Adipocyte (in vitro differentiated cells): ENCODE data around the gene ADGRG2.
"Not testable (repeated sequence)": the region's sequence is repeated elsewhere in the genome, so short reads cannot be mapped to it uniquely, and the experiment has no call there.

ENCODE experiments used
- DNase-seq: peaks from one replicate; pipeline ENCODE4 v3.0.0-alpha.2; 2015; ENCODE audit warnings: low read depth
- H3K27me3 ChIP-seq: replicated peaks from 2 replicates; pipeline ENCODE4 v1.7.0; 2013; ENCODE audit warnings: mild to moderate bottlenecking, low read length, moderate library complexity; ENCODE audit not compliant: control insufficient read depth, insufficient read depth
- H3K36me3 ChIP-seq: 2 replicates; pipeline ENCODE4 v1.7.0; 2013; ENCODE audit warnings: low read length, mild to moderate bottlenecking, moderate library complexity; ENCODE audit not compliant: control insufficient read depth, insufficient read depth, severe bottlenecking
- H3K4me1 ChIP-seq: 2 replicates; pipeline ENCODE4 v1.7.0; 2013; ENCODE audit warnings: mild to moderate bottlenecking, low read length, moderate library complexity; ENCODE audit not compliant: control insufficient read depth, insufficient read depth
- H3K4me3 ChIP-seq: 2 replicates; pipeline ENCODE4 v1.7.0; 2013; ENCODE audit warnings: mild to moderate bottlenecking, low read length, moderate library complexity
- H3K9ac ChIP-seq: 2 replicates; pipeline ENCODE4 v1.7.0; 2013; ENCODE audit warnings: mild to moderate bottlenecking, low read length, moderate library complexity
- H3K9me3 ChIP-seq: 2 replicates; pipeline ENCODE4 v1.7.0; 2013; ENCODE audit warnings: mild to moderate bottlenecking, low read length, moderate library complexity; ENCODE audit not compliant: control insufficient read depth

Gene ADGRG2

GRCh38 chrX:18980262-18980661, 142.0 kb downstream of the ADGRG2 start:
- H3K9ac ChIP-seq, H3K4me1 ChIP-seq, H3K9me3 ChIP-seq, DNase-seq, H3K36me3 ChIP-seq, H3K27me3 ChIP-seq, H3K4me3 ChIP-seq: not testable (repeated sequence)

GRCh38 chrX:18974993-18975392, 147.3 kb downstream of the ADGRG2 start:
- Histone ChIP-seq H3K27me3 (no peaks in the 10 kb centered on the region), H3K4me1 (peaks cover 3% of the 10 kb centered on the region), H3K9ac (no peak overlapping the region), H3K36me3 (no peaks in the 10 kb centered on the region), H3K9me3 (no peaks in the 10 kb centered on the region), H3K4me3 (no peak overlapping the region)
- DNase-seq, result no peak

GRCh38 chrX:18973527-18974192, 148.6 kb downstream of the ADGRG2 start:
- no peak overlapping the region for H3K9ac ChIP-seq
- no peak for DNase-seq

GRCh38 chrX:18971506-18971905, 150.8 kb downstream of the ADGRG2 start:
- no peak overlapping the region for H3K9ac ChIP-seq
- no peaks in the 10 kb centered on the region for H3K36me3 ChIP-seq
- no peak for DNase-seq
- H3K4me3 ChIP-seq, result no peak overlapping the region
- no peaks in the 10 kb centered on the region for H3K27me3 ChIP-seq
- H3K9me3 ChIP-seq, result no peaks in the 10 kb centered on the region
- peaks cover 7% of the 10 kb centered on the region for H3K4me1 ChIP-seq

More at GRCh38 chrX:18973527-18974192, 148.6 kb downstream of the ADGRG2 start:
- H3K9me3 ChIP-seq, result no peaks in the 10 kb centered on the region
- no peaks in the 10 kb centered on the region for H3K27me3 ChIP-seq
- no peak overlapping the region for H3K4me3 ChIP-seq
- H3K4me1 ChIP-seq, result peaks cover 3% of the 10 kb centered on the region
- no peaks in the 10 kb centered on the region for H3K36me3 ChIP-seq

- H3K4me1 ChIP-seq, result peaks cover 8% of the 10 kb centered on the region
- no peak for DNase-seq
- H3K27me3 ChIP-seq, result no peaks in the 10 kb centered on the region
- no peaks in the 10 kb centered on the region for H3K9me3 ChIP-seq
- H3K4me3 ChIP-seq, result no peak overlapping the region
- H3K36me3 ChIP-seq, result no peaks in the 10 kb centered on the region
- no peak overlapping the region for H3K9ac ChIP-seq
Observed at GRCh38 chrX:18970465-18970864, 151.8 kb downstream of the ADGRG2 start.

GRCh38 chrX:18966624-18967023, 155.6 kb downstream of the ADGRG2 start:
- H3K9me3 ChIP-seq, result no peaks in the 10 kb centered on the region
- no peak for DNase-seq
- no peak overlapping the region for H3K9ac ChIP-seq
- H3K36me3 ChIP-seq, result no peaks in the 10 kb centered on the region
- H3K27me3 ChIP-seq, result no peaks in the 10 kb centered on the region
- H3K4me1 ChIP-seq, result peaks cover 28% of the 10 kb centered on the region
- no peak overlapping the region for H3K4me3 ChIP-seq

- Histone ChIP-seq H3K27me3 (no peaks in the 10 kb centered on the region), H3K9me3 (no peaks in the 10 kb centered on the region), H3K9ac (no peak overlapping the region), H3K4me1 (peaks cover 25% of the 10 kb centered on the region), H3K4me3 (no peak overlapping the region), H3K36me3 (no peaks in the 10 kb centered on the region)
- DNase-seq, result no peak
Observed at GRCh38 chrX:18964901-18965300, 157.4 kb downstream of the ADGRG2 start.

GRCh38 chrX:18964026-18964425, 158.2 kb downstream of the ADGRG2 start:
- no peak overlapping the region for H3K4me3 ChIP-seq
- H3K27me3 ChIP-seq, result peaks cover 2% of the 10 kb centered on the region
- H3K4me1 ChIP-seq, result peaks cover 25% of the 10 kb centered on the region
- no peaks in the 10 kb centered on the region for H3K9me3 ChIP-seq
- DNase-seq, result no peak
- no peaks in the 10 kb centered on the region for H3K36me3 ChIP-seq
- no peak overlapping the region for H3K9ac ChIP-seq

- no peak overlapping the region for H3K9ac ChIP-seq
- no peaks in the 10 kb centered on the region for H3K9me3 ChIP-seq
Observed at GRCh38 chrX:18962329-18962728, 159.9 kb downstream of the ADGRG2 start.

GRCh38 chrX:18961686-18962085, 160.6 kb downstream of the ADGRG2 start:
- no peak overlapping the region for H3K4me3 ChIP-seq

More at GRCh38 chrX:18962329-18962728, 159.9 kb downstream of the ADGRG2 start:
- no peaks in the 10 kb centered on the region for H3K36me3 ChIP-seq
- H3K4me3 ChIP-seq, result no peak overlapping the region
- H3K27me3 ChIP-seq, result peaks cover 3% of the 10 kb centered on the region
- no peak for DNase-seq
- H3K4me1 ChIP-seq, result peaks cover 25% of the 10 kb centered on the region

GRCh38 chrX:18956303-18957032, 165.8 kb downstream of the ADGRG2 start:
- H3K9me3 ChIP-seq, result no peaks in the 10 kb centered on the region
- H3K27me3 ChIP-seq, result peaks cover 3% of the 10 kb centered on the region
- no peak for DNase-seq
- no peak overlapping the region for H3K4me3 ChIP-seq
- H3K36me3 ChIP-seq, result no peaks in the 10 kb centered on the region
- H3K4me1 ChIP-seq, result no peaks in the 10 kb centered on the region
- no peak overlapping the region for H3K9ac ChIP-seq

More at GRCh38 chrX:18961686-18962085, 160.6 kb downstream of the ADGRG2 start:
- Histone ChIP-seq H3K4me1 (peaks cover 23% of the 10 kb centered on the region), H3K27me3 (peaks cover 3% of the 10 kb centered on the region), H3K9ac (no peak overlapping the region), H3K9me3 (no peaks in the 10 kb centered on the region), H3K36me3 (no peaks in the 10 kb centered on the region)
- DNase-seq, result peak; percentile 36
